ENCODE data around the gene MRTFA.
A peak's percentile ranks its signal among the peaks of the same experiment; 100 is the strongest.
"Not testable (repeated sequence)": the region's sequence is repeated elsewhere in the genome, so short reads cannot be mapped to it uniquely, and the experiment has no call there.

MRTFA gene

GRCh38 chr22:40636380-40637182, at the start of gene MRTFA:
TSS of gene MRTFA (minus strand) at chr22:40636719.
- peak; percentile 100 for DNase-seq

DNA sequence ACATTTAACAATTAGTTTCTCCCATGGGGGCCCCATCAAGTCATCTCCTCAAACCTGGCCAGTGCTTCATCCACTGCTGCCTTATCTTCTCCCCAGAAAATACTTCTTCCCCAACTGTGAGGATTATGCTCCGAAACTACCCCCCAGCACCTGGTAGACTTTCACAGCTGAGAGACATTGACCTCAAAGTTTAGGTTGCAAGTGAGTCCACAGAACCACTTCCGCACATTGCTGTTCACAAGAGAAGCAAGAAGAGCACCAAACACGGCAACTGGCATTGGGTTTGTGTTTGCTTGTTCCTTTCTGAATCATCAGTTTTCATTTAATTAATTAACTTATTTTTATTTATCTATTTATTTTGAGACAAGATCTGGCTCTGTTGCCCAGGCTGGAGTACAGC, 48.9 kb upstream of the MRTFA start:
- no peak for DNase-seq

DNA sequence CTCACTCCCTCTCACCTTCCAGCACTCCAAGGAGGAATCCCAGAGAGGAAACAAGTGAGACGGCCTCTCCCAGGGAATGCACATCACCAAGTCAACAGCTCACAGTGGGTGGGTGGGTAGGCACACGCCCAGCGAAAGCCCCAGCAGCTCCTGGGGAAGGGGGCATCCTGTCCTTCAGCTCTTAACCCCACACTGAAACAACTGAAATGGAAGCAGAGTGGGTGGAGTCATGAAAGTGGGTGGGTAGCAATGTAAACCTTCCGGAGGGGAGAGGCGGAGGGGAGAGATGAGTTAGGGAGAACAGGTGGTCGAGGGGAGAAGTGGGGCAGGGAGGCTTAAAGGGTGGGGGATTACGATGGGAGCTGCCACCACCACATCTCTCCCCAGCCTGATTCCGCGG, 48.2 kb upstream of the MRTFA start:
- DNase-seq: no peak

DNA sequence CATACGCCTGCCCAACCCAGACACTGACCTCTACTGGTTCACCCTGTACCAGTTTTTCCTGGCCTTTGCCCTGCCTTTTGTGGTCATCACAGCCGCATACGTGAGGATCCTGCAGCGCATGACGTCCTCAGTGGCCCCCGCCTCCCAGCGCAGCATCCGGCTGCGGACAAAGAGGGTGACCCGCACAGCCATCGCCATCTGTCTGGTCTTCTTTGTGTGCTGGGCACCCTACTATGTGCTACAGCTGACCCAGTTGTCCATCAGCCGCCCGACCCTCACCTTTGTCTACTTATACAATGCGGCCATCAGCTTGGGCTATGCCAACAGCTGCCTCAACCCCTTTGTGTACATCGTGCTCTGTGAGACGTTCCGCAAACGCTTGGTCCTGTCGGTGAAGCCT, 44.9 kb upstream of the MRTFA start:
- no peak for DNase-seq

GRCh38 chr22:40680819-40681183, 44.3 kb upstream of the MRTFA start:
- DNase-seq: no peak

GRCh38 chr22:40679964-40680818, 43.7 kb upstream of the MRTFA start:
- no peak for DNase-seq

- no peak for DNase-seq
Observed at GRCh38 chr22:40679249-40679963, 42.9 kb upstream of the MRTFA start, which contains the start of gene MCHR1. TSS of gene MCHR1 (plus strand) at chr22:40679484. CDS start at chr22:40679653, 169 bp downstream.

GRCh38 chr22:40678493-40679248, 42.2 kb upstream of the MRTFA start:
- no peak for DNase-seq

DNA sequence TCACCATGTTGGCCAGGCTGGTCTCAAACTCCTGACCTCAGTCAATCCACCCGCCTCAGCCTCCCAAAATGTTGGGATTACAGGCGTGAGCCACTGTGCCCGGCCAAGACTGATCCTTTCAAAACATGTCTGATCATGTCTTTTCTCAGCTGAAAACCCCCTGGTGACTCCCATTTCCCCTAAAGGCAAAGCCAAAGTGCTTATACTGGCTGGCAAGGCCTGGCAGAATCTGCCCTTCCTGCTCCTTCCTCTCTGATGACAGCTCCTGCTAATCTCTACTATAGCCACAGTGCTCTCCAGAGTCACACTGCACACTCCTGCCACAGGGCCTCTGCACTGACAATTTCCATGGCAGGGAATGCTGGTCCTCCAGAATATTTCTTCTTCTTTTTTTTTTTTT, 40.1 kb upstream of the MRTFA start:
- DNase-seq: no peak

- DNase-seq: not testable (repeated sequence)
Observed at GRCh38 chr22:40676166-40676565, 39.6 kb upstream of the MRTFA start.

- DNase-seq: no peak
Observed at GRCh38 chr22:40674274-40674673, 37.8 kb upstream of the MRTFA start.

GRCh38 chr22:40673017-40673416, 36.5 kb upstream of the MRTFA start:
- no peak for DNase-seq

DNA sequence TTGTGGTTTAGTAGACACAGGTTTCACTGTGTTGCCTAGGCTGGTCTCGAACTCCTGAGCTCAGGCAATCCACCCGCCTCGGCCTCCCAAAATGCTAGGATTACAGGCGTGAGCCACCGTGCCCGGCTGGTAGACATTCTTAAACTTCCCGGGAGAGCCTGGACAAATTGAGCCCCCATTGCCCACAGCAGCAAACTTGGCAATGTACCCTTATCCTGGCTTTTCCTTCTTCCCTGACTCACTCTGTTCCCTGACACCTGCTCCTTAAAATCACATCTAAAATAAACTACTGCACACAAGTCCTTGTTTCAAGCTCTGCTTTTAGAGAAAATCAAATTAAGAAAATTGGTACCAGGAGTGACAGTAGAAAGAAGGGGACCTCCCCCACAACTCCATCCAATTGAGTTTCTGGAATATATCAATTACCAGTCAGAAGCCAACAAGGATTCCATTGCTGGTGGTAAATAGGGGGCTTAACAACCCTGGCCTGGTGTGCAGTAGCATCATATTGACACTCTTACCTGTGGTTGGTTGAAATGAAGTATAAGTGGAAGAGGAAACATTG, 35.4 kb upstream of the MRTFA start:
- no peak for DNase-seq

DNA sequence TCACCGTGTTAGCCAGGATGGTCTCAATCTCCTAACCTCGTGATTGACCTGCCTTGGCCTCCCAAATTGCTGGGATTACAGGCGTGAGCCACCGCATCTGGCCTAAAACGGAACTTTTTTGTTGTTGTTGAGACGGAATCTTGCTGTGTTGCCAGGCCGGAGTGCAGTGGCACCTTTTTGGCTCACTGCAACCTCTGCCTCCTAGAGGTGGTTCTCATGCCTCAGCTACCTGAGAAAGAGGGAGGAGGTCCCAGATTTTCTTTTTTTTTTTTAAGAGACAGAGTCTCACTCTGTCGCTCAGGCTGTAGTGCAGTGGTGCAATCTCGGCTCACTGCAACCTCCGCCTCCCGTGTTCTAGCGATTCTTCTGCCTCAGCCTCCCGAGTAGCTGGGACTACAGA, 34.9 kb upstream of the MRTFA start:
- no peak for DNase-seq

DNA sequence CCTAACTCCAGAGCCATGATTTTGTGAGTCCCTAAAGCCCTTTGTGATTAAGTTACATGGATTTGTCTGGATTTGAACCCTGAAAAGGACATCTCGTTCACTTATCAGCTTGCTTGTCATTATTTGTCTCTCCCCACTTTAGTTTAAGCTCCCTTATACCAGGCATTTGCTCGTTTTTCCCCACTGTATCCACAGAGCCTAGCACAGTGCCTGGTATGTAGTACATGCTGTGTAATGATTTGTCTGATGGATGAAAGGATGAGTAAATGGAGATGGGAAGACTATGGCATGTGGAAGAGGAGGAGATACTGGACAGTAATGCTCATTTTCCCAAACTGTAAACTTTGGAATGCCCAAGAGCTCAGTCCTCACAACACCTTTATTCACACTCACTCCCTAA, 33.5 kb upstream of the MRTFA start:
- DNase-seq: no peak

GRCh38 chr22:40668611-40669411, 32.3 kb upstream of the MRTFA start:
- no peak for DNase-seq

DNA sequence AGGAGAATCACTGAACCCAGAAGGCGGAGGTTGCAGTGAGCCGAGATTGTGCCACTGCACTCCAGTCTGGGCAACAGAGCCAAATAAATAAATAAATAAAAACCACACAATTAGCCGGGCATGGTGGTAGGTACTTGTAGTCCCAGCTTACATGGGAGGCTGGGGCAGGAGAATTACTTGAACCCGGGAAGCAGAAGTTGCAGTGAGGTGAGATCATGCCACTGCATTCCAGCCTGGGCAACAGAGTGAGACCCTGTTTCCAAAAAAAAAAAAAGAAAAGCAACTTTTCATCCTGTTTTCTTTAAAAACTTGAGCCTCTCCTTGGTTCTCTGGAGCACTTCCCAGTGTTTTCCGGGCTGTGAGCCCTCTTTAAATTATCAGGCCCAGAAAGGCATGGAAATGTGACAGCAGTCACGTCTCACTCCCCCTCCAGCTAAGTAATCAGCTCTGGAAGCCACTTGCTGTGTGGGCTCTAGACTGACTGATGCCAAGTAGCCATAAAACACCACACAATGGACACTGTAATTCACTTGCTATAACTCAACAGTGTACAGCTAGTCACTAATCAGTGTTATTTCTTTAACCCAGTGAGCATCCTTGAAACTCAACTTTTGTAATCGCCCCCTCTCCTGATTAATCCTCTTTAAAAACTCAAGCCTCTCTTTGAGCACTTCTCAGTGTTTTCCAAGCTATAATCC, 29.8 kb upstream of the MRTFA start:
- no peak for DNase-seq

DNA sequence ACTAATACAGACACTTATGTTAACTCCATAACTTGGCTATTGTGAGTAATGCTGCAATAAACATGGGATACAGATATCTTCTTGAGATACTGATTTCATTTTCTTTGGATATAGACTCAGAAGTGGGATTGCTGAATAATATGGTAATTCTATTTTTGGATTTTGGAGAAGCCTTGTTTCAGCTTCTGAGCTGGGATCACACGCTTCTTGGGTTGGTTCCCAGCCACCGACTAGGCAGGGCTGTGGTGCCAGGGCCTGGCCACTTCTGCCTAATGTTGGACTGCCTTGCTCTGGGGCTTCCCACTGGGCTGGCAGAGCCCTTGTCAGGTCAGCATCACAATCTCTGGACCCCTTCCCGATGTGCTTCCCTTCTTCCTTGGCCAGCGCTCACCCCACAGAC, 28.8 kb upstream of the MRTFA start:
- no peak for DNase-seq

DNA sequence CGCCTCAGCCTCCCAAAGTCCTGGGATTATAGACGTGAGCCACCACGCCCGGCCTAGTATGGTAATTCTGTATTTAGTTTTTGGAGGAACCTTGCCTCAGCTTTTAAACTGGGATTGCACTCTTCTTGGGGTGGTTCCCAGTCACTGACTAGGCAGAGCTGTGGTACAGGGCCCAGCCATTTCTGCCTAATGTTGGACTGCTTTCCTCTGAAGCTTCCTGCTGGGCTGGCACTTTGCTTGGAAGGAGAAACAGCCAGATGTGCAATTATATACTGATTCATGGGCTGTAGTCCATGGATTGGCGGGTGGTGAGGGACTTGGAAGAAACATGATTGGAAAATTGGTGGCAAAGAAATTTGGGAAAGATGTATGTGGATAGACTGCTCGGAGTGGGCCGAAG, 25.2 kb upstream of the MRTFA start:
- DNase-seq: no peak

GRCh38 chr22:40660730-40661129, 24.2 kb upstream of the MRTFA start:
- no peak for DNase-seq

- DNase-seq: no peak
Observed at GRCh38 chr22:40659166-40659565, 22.6 kb upstream of the MRTFA start.

Data from activated naive CD4-positive, alpha-beta T cell treated with Interleukin-2 at 50 U/mL for 16 hours (primary cell).